Calu3 (cell line): ENCODE results near the gene LRRC58. TPM values are rescaled to one million over a fixed set of nuclear protein-coding genes. Genes with fewer than 3 reads are reported as not detected.

Experiments used
- BruUV-seq: library from RNA; stranded (reverse); fragments of 400-500 nt; replicated peaks from 2 replicates; lab custom pipeline; 2021; lab: Mats Ljungman, UMichigan
- CTCF ChIA-PET: fragments of 300-600 bp; sonication (Branson Sonifier 250); formaldehyde crosslinking; loops from one replicate; lab custom pipeline; 2022; ENCODE audit warnings: antibody characterized with exemption; lab: Charles Lee
- DNase-seq: peaks from one replicate; pipeline ENCODE4 v3.0.0; 2022
- H3K27ac Mint-ChIP-seq: one replicate; pipeline ENCODE4 v1.8.0; 2022; ENCODE audit warnings: mixed read lengths; ENCODE audit not compliant: unreplicated experiment
- H3K27me3 Mint-ChIP-seq: one replicate; pipeline ENCODE4 v1.8.0; 2022; ENCODE audit warnings: mixed read lengths; ENCODE audit not compliant: unreplicated experiment
- H3K36me3 Mint-ChIP-seq: one replicate; pipeline ENCODE4 v1.8.0; 2022; ENCODE audit warnings: mild to moderate bottlenecking, moderate library complexity, mixed read lengths; ENCODE audit not compliant: insufficient read depth, unreplicated experiment
- H3K4me1 Mint-ChIP-seq: one replicate; pipeline ENCODE4 v1.8.0; 2022; ENCODE audit warnings: mild to moderate bottlenecking, low read depth, mixed read lengths; ENCODE audit not compliant: unreplicated experiment
- H3K4me3 Mint-ChIP-seq: one replicate; pipeline ENCODE4 v1.8.0; 2022; ENCODE audit warnings: mild to moderate bottlenecking, low read depth, moderate library complexity, mixed read lengths; ENCODE audit not compliant: unreplicated experiment
- H3K9me3 Mint-ChIP-seq: one replicate; pipeline ENCODE4 v1.8.0; 2022; ENCODE audit warnings: low read depth, mixed read lengths; ENCODE audit not compliant: unreplicated experiment
- CTCF ChIP-seq: fragments of 200-600 bp; IDR thresholded peaks from one replicate; pipeline ENCODE4 v1.8.0; 2022; ENCODE audit warnings: antibody characterized with exemption; ENCODE audit not compliant: unreplicated experiment
- intact Hi-C: fragments of 100-400 bp; cut with micrococcal nuclease; formaldehyde crosslinking; loops from one replicate; pipeline ENCODE4 v1.10.0; 2022; ENCODE audit not compliant: unreplicated experiment
- total RNA-seq: library from RNA; stranded (reverse); gene quantifications from 2 replicates; pipeline ENCODE4 v1.2.3, GENCODE V29; 2022

Gene LRRC58
- total RNA-seq, 1 experiment from 2014 or later: 20.8 TPM

- intact Hi-C loops: no loop called here
- no TSS peak for BruUV-seq
Observed at GRCh38 chr3:120341658-120342346, 7.4 kb downstream of the LRRC58 start.

GRCh38 chr3:120339362-120339761, 9.8 kb downstream of the LRRC58 start:
- no peak for DNase-seq
- Mint-ChIP-seq H3K9me3 (peaks cover 4% of the 10 kb centered on the region), H3K36me3 (no peaks in the 10 kb centered on the region), H3K27me3 (no peaks in the 10 kb centered on the region), H3K27ac (no peak overlapping the region), H3K4me1 (peaks cover 14% of the 10 kb centered on the region), H3K4me3 (no peak overlapping the region)
- no TSS peak for BruUV-seq
- TF ChIP-seq CTCF: no peak
- CTCF ChIA-PET: no interaction called here
- intact Hi-C loops: no loop called here

More at GRCh38 chr3:120341658-120342346, 7.4 kb downstream of the LRRC58 start:
- no peaks in the 10 kb centered on the region for H3K27me3 Mint-ChIP-seq
- H3K27ac Mint-ChIP-seq: no peak overlapping the region
- H3K9me3 Mint-ChIP-seq: peaks cover 4% of the 10 kb centered on the region
- no peak for TF ChIP-seq CTCF
- no peaks in the 10 kb centered on the region for H3K36me3 Mint-ChIP-seq
- DNase-seq: no peak
- CTCF ChIA-PET: no interaction called here
- H3K4me1 Mint-ChIP-seq: peaks cover 27% of the 10 kb centered on the region
- no peak overlapping the region for H3K4me3 Mint-ChIP-seq

- no peak overlapping the region for H3K27ac Mint-ChIP-seq
- peaks cover 4% of the 10 kb centered on the region for H3K9me3 Mint-ChIP-seq
- peaks cover 13% of the 10 kb centered on the region for H3K4me1 Mint-ChIP-seq
- TF ChIP-seq CTCF: no peak
- no peak for DNase-seq
- intact Hi-C loops: no loop called here
- BruUV-seq: no TSS peak
- no peak overlapping the region for H3K4me3 Mint-ChIP-seq
- CTCF ChIA-PET: no interaction called here
- H3K36me3 Mint-ChIP-seq: no peaks in the 10 kb centered on the region
- no peaks in the 10 kb centered on the region for H3K27me3 Mint-ChIP-seq
Observed at GRCh38 chr3:120338517-120338916, 10.6 kb downstream of the LRRC58 start.

- no peaks in the 10 kb centered on the region for H3K36me3 Mint-ChIP-seq
- intact Hi-C loops: no loop called here
- H3K27me3 Mint-ChIP-seq: no peaks in the 10 kb centered on the region
- no TSS peak for BruUV-seq
- no peaks in the 10 kb centered on the region for H3K9me3 Mint-ChIP-seq
- H3K4me3 Mint-ChIP-seq: no peak overlapping the region
- TF ChIP-seq CTCF: no peak
- CTCF ChIA-PET: no interaction called here
- no peak for DNase-seq
- H3K27ac Mint-ChIP-seq: no peak overlapping the region
- no peaks in the 10 kb centered on the region for H3K4me1 Mint-ChIP-seq
Observed at GRCh38 chr3:120332646-120333045, 16.5 kb downstream of the LRRC58 start.
